ENCODE results near the gene SAMD3. TPM values are rescaled to one million over a fixed set of nuclear protein-coding genes. Genes with fewer than 3 reads are reported as not detected.

The SAMD3 gene
- total RNA-seq, 1 experiment from 2014 or later = 0.39 TPM

GRCh38 chr6:130190701-130191690 lies 31.8 kb downstream of the SAMD3 start:
- Histone ChIP-seq H4K8ac (replicated peaks; ENCODE audit: insufficient read length, low read depth, low read length) (no peak overlapping the region), H3K56ac (ENCODE audit: insufficient read length, low read depth, low read length) (no peak overlapping the region), H4K20me1 (ENCODE audit: control insufficient read depth, insufficient read depth, insufficient read length) (no peaks in the 10 kb centered on the region), H3T11ph (ENCODE audit: low read length) (no peak overlapping the region), H4K5ac (ENCODE audit: insufficient read length, low read depth, low read length) (no peak overlapping the region), H3K9me3 (ENCODE audit: control insufficient read depth, low read depth, low read length) (peaks cover 12% of the 10 kb centered on the region), H2AFZ (ENCODE audit: low read length) (no peak overlapping the region), H2BK20ac (ENCODE audit: low read depth, low read length, poor library complexity, severe bottlenecking) (no peak overlapping the region), H2BK15ac (ENCODE audit: low read depth, low read length) (no peak overlapping the region), H3K4me2 (ENCODE audit: insufficient read depth, insufficient read length, low read length) (no peak overlapping the region), H3K18ac (ENCODE audit: insufficient read length, low read depth, low read length) (no peak overlapping the region), H4K91ac (ENCODE audit: insufficient read length, low read depth, low read length) (no peak overlapping the region), H2BK120ac (ENCODE audit: low read depth, low read length, poor library complexity, severe bottlenecking) (no peak overlapping the region), H3K9ac (ENCODE audit: extremely low read depth, insufficient read length, low read length) (no peak overlapping the region), H3K4ac (ENCODE audit: low read depth, low read length) (no peak overlapping the region), H2BK12ac (ENCODE audit: insufficient read length, low read depth, low read length) (no peak overlapping the region), H3K27me3 (ENCODE audit: insufficient read depth, low read length) (no peaks in the 10 kb centered on the region), H3K27ac (ENCODE audit: insufficient read length, low read depth, low read length) (no peak overlapping the region), H2AK5ac (ENCODE audit: insufficient read length, low read length) (no peak overlapping the region), H3K79me2 (ENCODE audit: insufficient read depth, low read length) (no peaks in the 10 kb centered on the region), H3K4me1 (ENCODE audit: insufficient read depth, low read length) (no peaks in the 10 kb centered on the region), H2BK5ac (ENCODE audit: insufficient read length, low read length) (no peak overlapping the region), H3K23ac (ENCODE audit: insufficient read length, low read depth, low read length) (no peak overlapping the region), H3K14ac (ENCODE audit: insufficient read depth, low read length) (no peak overlapping the region), H3K23me2 (ENCODE audit: insufficient read length, low read depth, low read length, poor library complexity, severe bottlenecking) (no peaks in the 10 kb centered on the region), H3K79me1 (ENCODE audit: insufficient read depth, low read depth, low read length, poor library complexity, severe bottlenecking) (no peaks in the 10 kb centered on the region)
- Mint-ChIP-seq H3K27ac (no peak overlapping the region; a peak in 1 of 7 replicates), H3K4me3 (no peak overlapping the region), H3K4me1 (peaks cover 9 to 18% of the 10 kb centered on the region in 2 experiments), H3K27me3 (ENCODE audit: low read depth) (peaks cover 2% of the 10 kb centered on the region), H3K36me3 (ENCODE audit: insufficient read depth in 1 of 3, low read depth in 3 of 3) (peaks cover 35 to 63% (median 48%) of the 10 kb centered on the region in 3 experiments), H3K9me3 (peaks cover 36 to 52% of the 10 kb centered on the region in 2 experiments)
- no peak for TF ChIP-seq CTCF (conservative IDR thresholded peaks at IDR 0.05)
- no peak for DNase-seq
- 100% methylated on average over 1 of the region's 8 CpGs for WGBS (ENCODE audit: extremely low coverage, insufficient read length, low lambda C conversion rate)
